GM10847 (cell line): ENCODE data around the gene COA6.

Experiments used
- POLR2A ChIP-seq: IDR thresholded peaks from 2 replicates; pipeline ENCODE4 v1.6.1; 2011; ENCODE audit not compliant: insufficient read length; ENCODE audit errors: extremely low read depth

Gene COA6

GRCh38 chr1:234357831-234358230 lies 15.4 kb upstream of the COA6 start:
- TF ChIP-seq POLR2A: no peak

- TF ChIP-seq POLR2A: no peak
These were observed 12.1 kb upstream of the COA6 start for GRCh38 chr1:234361102-234361603.

- no peak for TF ChIP-seq POLR2A
These were observed 10.7 kb upstream of the COA6 start for GRCh38 chr1:234362558-234362957.

- no peak for TF ChIP-seq POLR2A
These were observed 4.8 kb upstream of the COA6 start for GRCh38 chr1:234368320-234369032.

GRCh38 chr1:234369033-234369430 lies 4.2 kb upstream of the COA6 start:
- no peak for TF ChIP-seq POLR2A

GRCh38 chr1:234369784-234370183 lies 3.5 kb upstream of the COA6 start:
- TF ChIP-seq POLR2A: no peak

GRCh38 chr1:234371414-234371813 lies 1.8 kb upstream of the COA6 start:
- TF ChIP-seq POLR2A: no peak

GRCh38 chr1:234372011-234372757 lies 1.1 kb upstream of the COA6 start:
- no peak for TF ChIP-seq POLR2A

- TF ChIP-seq POLR2A: no peak
These were observed 651 bp downstream of the COA6 start for GRCh38 chr1:234373959-234374254.

- TF ChIP-seq POLR2A: no peak
These were observed 2.4 kb downstream of the COA6 start for GRCh38 chr1:234375672-234376071.

GRCh38 chr1:234381699-234382555 lies 8.7 kb downstream of the COA6 start:
- no peak for TF ChIP-seq POLR2A

- TF ChIP-seq POLR2A: no peak
These were observed 12.9 kb downstream of the COA6 start for GRCh38 chr1:234386122-234386521.

- no peak for TF ChIP-seq POLR2A
These were observed 14.8 kb downstream of the COA6 start for GRCh38 chr1:234388094-234388493.

- TF ChIP-seq POLR2A: no peak
These were observed 19.9 kb downstream of the COA6 start for GRCh38 chr1:234393190-234393589.

GRCh38 chr1:234395297-234395696 lies 22.0 kb downstream of the COA6 start:
- no peak for TF ChIP-seq POLR2A

- TF ChIP-seq POLR2A: no peak
These were observed 22.8 kb downstream of the COA6 start for GRCh38 chr1:234396092-234396491.
